ENCODE results near the gene CADPS2.

CADPS2 gene

GRCh38 chr7:122746948-122747347, 139.3 kb downstream of the CADPS2 start:
- Histone ChIP-seq H3K23ac (ENCODE audit: low read length in 2 of 2) (no peak overlapping the region), H4K91ac (ENCODE audit: low read length) (no peak overlapping the region), H3K4me3 (ENCODE audit: insufficient read depth in 1 of 2, low read depth in 1 of 2, low read length in 2 of 2) (no peak overlapping the region), H2BK12ac (ENCODE audit: low read length in 2 of 2) (no peak overlapping the region), H3K9me3 (ENCODE audit: control insufficient read depth, low read length) (no peaks in the 10 kb centered on the region), H2BK15ac (ENCODE audit: low read depth, poor library complexity, severe bottlenecking) (no peak overlapping the region), H3K9ac (ENCODE audit: low read length) (no peak overlapping the region), H3K79me1 (replicated peaks; ENCODE audit: low read length, poor library complexity, severe bottlenecking) (no peaks in the 10 kb centered on the region), H3K4me2 (ENCODE audit: low read length, poor library complexity, severe bottlenecking) (no peak overlapping the region), H3K27me3 (ENCODE audit: control insufficient read depth in 1 of 2, insufficient read depth in 1 of 2, low read length in 2 of 2) (no peaks in the 10 kb centered on the region), H3K18ac (ENCODE audit: low read depth in 1 of 2, low read length in 2 of 2) (no peak overlapping the region), H3K36me3 (ENCODE audit: control insufficient read depth in 1 of 2, insufficient read depth in 2 of 2, low read depth in 1 of 2, low read length in 2 of 2) (no peaks in the 10 kb centered on the region), H3K4me1 (ENCODE audit: control insufficient read depth, insufficient read depth, low read depth, low read length) (no peaks in the 10 kb centered on the region), H3K14ac (ENCODE audit: low read length in 2 of 2) (no peak overlapping the region), H2AFZ (ENCODE audit: low read depth, low read length) (no peak overlapping the region), H4K8ac (ENCODE audit: low read length) (no peak overlapping the region), H2BK5ac (ENCODE audit: low read depth, low read length, poor library complexity, severe bottlenecking) (no peak overlapping the region), H2BK120ac (ENCODE audit: low read depth, low read length) (no peak overlapping the region), H3K4ac (ENCODE audit: low read depth in 1 of 2, low read length in 2 of 2) (no peak overlapping the region), H2AK5ac (ENCODE audit: low read length, severe bottlenecking) (no peak overlapping the region), H3K27ac (ENCODE audit: low read length, poor library complexity, severe bottlenecking) (no peak overlapping the region)
- DNase-seq: no peak
- WGBS: 92% methylated on average over 1 of the region's 2 CpGs

- Histone ChIP-seq H2BK12ac (ENCODE audit: low read length in 2 of 2) (no peak overlapping the region), H4K8ac (ENCODE audit: low read length) (no peak overlapping the region), H3K4me3 (ENCODE audit: insufficient read depth in 1 of 2, low read depth in 1 of 2, low read length in 2 of 2) (no peak overlapping the region), H3K4ac (ENCODE audit: low read depth in 1 of 2, low read length in 2 of 2) (no peak overlapping the region), H2AK5ac (ENCODE audit: low read length, severe bottlenecking) (no peak overlapping the region), H3K23ac (ENCODE audit: low read length in 2 of 2) (no peak overlapping the region), H3K9me3 (ENCODE audit: control insufficient read depth, low read length) (no peaks in the 10 kb centered on the region), H3K14ac (ENCODE audit: low read length in 2 of 2) (peak overlapping the region in 1 of 2 experiments; percentile 51), H3K36me3 (ENCODE audit: control insufficient read depth in 1 of 2, insufficient read depth in 2 of 2, low read depth in 1 of 2, low read length in 2 of 2) (no peaks in the 10 kb centered on the region), H2BK5ac (ENCODE audit: low read depth, low read length, poor library complexity, severe bottlenecking) (no peak overlapping the region), H3K27me3 (ENCODE audit: control insufficient read depth in 1 of 2, insufficient read depth in 1 of 2, low read length in 2 of 2) (no peaks in the 10 kb centered on the region), H3K79me1 (replicated peaks; ENCODE audit: low read length, poor library complexity, severe bottlenecking) (no peaks in the 10 kb centered on the region), H3K4me2 (ENCODE audit: low read length, poor library complexity, severe bottlenecking) (no peak overlapping the region), H4K91ac (ENCODE audit: low read length) (no peak overlapping the region), H3K27ac (ENCODE audit: low read length, poor library complexity, severe bottlenecking) (no peak overlapping the region), H3K4me1 (ENCODE audit: control insufficient read depth, insufficient read depth, low read depth, low read length) (no peaks in the 10 kb centered on the region), H3K18ac (ENCODE audit: low read depth in 1 of 2, low read length in 2 of 2) (no peak overlapping the region), H2AFZ (ENCODE audit: low read depth, low read length) (no peak overlapping the region), H2BK120ac (ENCODE audit: low read depth, low read length) (no peak overlapping the region), H2BK15ac (ENCODE audit: low read depth, poor library complexity, severe bottlenecking) (no peak overlapping the region), H3K9ac (ENCODE audit: low read length) (no peak overlapping the region)
- DNase-seq: no peak
These were observed 143.0 kb downstream of the CADPS2 start for GRCh38 chr7:122743211-122743610.

GRCh38 chr7:122738947-122739346, 147.3 kb downstream of the CADPS2 start:
- H3K9me3 ChIP-seq (ENCODE audit: control insufficient read depth, low read length): no peaks in the 10 kb centered on the region
- H3K18ac ChIP-seq (ENCODE audit: low read depth in 1 of 2, low read length in 2 of 2): no peak overlapping the region
- no peak overlapping the region for H4K8ac ChIP-seq (ENCODE audit: low read length)
- no peak overlapping the region for H3K23ac ChIP-seq (ENCODE audit: low read length in 2 of 2)
- no peak overlapping the region for H2AFZ ChIP-seq (ENCODE audit: low read depth, low read length)
- no peak overlapping the region for H3K14ac ChIP-seq (ENCODE audit: low read length in 2 of 2)
- no peak overlapping the region for H3K9ac ChIP-seq (ENCODE audit: low read length)
- H2AK5ac ChIP-seq (ENCODE audit: low read length, severe bottlenecking): no peak overlapping the region
- H3K4me2 ChIP-seq (ENCODE audit: low read length, poor library complexity, severe bottlenecking): no peak overlapping the region
- no peak overlapping the region for H2BK15ac ChIP-seq (ENCODE audit: low read depth, poor library complexity, severe bottlenecking)
- DNase-seq: no peak
- no peaks in the 10 kb centered on the region for H3K27me3 ChIP-seq (ENCODE audit: control insufficient read depth in 1 of 2, insufficient read depth in 1 of 2, low read length in 2 of 2)
- no peaks in the 10 kb centered on the region for H3K4me1 ChIP-seq (ENCODE audit: control insufficient read depth, insufficient read depth, low read depth, low read length)
- H2BK12ac ChIP-seq (ENCODE audit: low read length in 2 of 2): no peak overlapping the region
- H3K27ac ChIP-seq (ENCODE audit: low read length, poor library complexity, severe bottlenecking): no peak overlapping the region
- H3K79me1 ChIP-seq (replicated peaks; ENCODE audit: low read length, poor library complexity, severe bottlenecking): no peaks in the 10 kb centered on the region
- H3K36me3 ChIP-seq (ENCODE audit: control insufficient read depth in 1 of 2, insufficient read depth in 2 of 2, low read depth in 1 of 2, low read length in 2 of 2): no peaks in the 10 kb centered on the region
- 73% methylated on average over 2 of the region's 2 CpGs for WGBS
- H4K91ac ChIP-seq (ENCODE audit: low read length): no peak overlapping the region
- H2BK120ac ChIP-seq (ENCODE audit: low read depth, low read length): no peak overlapping the region
- no peak overlapping the region for H3K4ac ChIP-seq (ENCODE audit: low read depth in 1 of 2, low read length in 2 of 2)
- no peak overlapping the region for H2BK5ac ChIP-seq (ENCODE audit: low read depth, low read length, poor library complexity, severe bottlenecking)
- no peak overlapping the region for H3K4me3 ChIP-seq (ENCODE audit: insufficient read depth in 1 of 2, low read depth in 1 of 2, low read length in 2 of 2)

- Histone ChIP-seq H3K18ac (ENCODE audit: low read depth in 1 of 2, low read length in 2 of 2) (no peak overlapping the region), H3K9ac (ENCODE audit: low read length) (no peak overlapping the region)
- WGBS: 43% methylated on average over 1 of the region's 1 CpG
These were observed 150.1 kb downstream of the CADPS2 start for GRCh38 chr7:122736183-122736582.

More at GRCh38 chr7:122736183-122736582, 150.1 kb downstream of the CADPS2 start:
- Histone ChIP-seq H2BK120ac (ENCODE audit: low read depth, low read length) (no peak overlapping the region), H3K4me3 (ENCODE audit: insufficient read depth in 1 of 2, low read depth in 1 of 2, low read length in 2 of 2) (no peak overlapping the region), H3K23ac (ENCODE audit: low read length in 2 of 2) (no peak overlapping the region), H3K4me2 (ENCODE audit: low read length, poor library complexity, severe bottlenecking) (no peak overlapping the region), H3K9me3 (ENCODE audit: control insufficient read depth, low read length) (no peaks in the 10 kb centered on the region), H2AFZ (ENCODE audit: low read depth, low read length) (no peak overlapping the region), H3K4me1 (ENCODE audit: control insufficient read depth, insufficient read depth, low read depth, low read length) (no peaks in the 10 kb centered on the region), H3K36me3 (ENCODE audit: control insufficient read depth in 1 of 2, insufficient read depth in 2 of 2, low read depth in 1 of 2, low read length in 2 of 2) (no peaks in the 10 kb centered on the region), H3K14ac (ENCODE audit: low read length in 2 of 2) (no peak overlapping the region), H3K79me1 (replicated peaks; ENCODE audit: low read length, poor library complexity, severe bottlenecking) (no peaks in the 10 kb centered on the region), H4K8ac (ENCODE audit: low read length) (no peak overlapping the region), H3K27ac (ENCODE audit: low read length, poor library complexity, severe bottlenecking) (no peak overlapping the region), H2BK5ac (ENCODE audit: low read depth, low read length, poor library complexity, severe bottlenecking) (no peak overlapping the region), H2AK5ac (ENCODE audit: low read length, severe bottlenecking) (no peak overlapping the region), H3K4ac (ENCODE audit: low read depth in 1 of 2, low read length in 2 of 2) (no peak overlapping the region), H4K91ac (ENCODE audit: low read length) (no peak overlapping the region), H3K27me3 (ENCODE audit: control insufficient read depth in 1 of 2, insufficient read depth in 1 of 2, low read length in 2 of 2) (no peaks in the 10 kb centered on the region), H2BK15ac (ENCODE audit: low read depth, poor library complexity, severe bottlenecking) (no peak overlapping the region), H2BK12ac (ENCODE audit: low read length in 2 of 2) (no peak overlapping the region)
- DNase-seq: peak; percentile 4

Measured in mesenchymal stem cell (in vitro differentiated cells and primary cell).